GM13977 (cell line): ENCODE measurements around the gene CRYAB.

Experiments
- DNase-seq: peaks from one replicate; pipeline ENCODE4 v3.0.0; 2012; ENCODE audit warnings: low spot score
- CTCF ChIP-seq: IDR thresholded peaks from 2 replicates; pipeline ENCODE4 v1.5.1; 2012; ENCODE audit warnings: mild to moderate bottlenecking, control low read depth; ENCODE audit not compliant: insufficient read depth; ENCODE audit errors: extremely low read depth, missing control alignments
- in situ Hi-C: fragments of 300-500 bp; cut with MboI; formaldehyde crosslinking; loops from one replicate; pipeline ENCODE4 v1.12.0; 2022; ENCODE audit warnings: low sequenced_read_pairs, low pct_unique_long_range_greater_than_20kb, mixed read lengths, inconsistent platforms; ENCODE audit not compliant: unreplicated experiment

Gene CRYAB

DNA sequence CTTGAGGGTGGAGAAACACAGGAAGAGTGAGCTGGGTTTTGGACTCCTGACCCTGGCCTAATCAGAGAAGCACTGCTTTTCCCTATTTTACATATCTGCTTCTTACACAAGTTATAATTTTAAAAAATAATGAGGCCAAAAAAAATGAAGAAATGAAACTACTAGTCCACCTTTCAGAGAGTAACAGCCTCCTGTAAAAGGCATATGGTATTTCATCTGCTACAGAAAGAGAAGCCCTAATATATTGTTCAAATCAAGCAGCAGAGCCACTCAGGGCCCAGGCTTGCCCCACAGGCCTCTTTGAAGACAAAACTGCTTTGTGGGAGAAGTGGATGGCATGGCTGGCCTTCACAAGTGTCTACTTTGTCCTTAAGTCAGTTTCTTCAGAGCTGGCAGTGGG is 35.6 kb upstream of the CRYAB start:
- in situ Hi-C loops = no loop called here
- no peak for TF ChIP-seq CTCF
- no peak for DNase-seq

DNA sequence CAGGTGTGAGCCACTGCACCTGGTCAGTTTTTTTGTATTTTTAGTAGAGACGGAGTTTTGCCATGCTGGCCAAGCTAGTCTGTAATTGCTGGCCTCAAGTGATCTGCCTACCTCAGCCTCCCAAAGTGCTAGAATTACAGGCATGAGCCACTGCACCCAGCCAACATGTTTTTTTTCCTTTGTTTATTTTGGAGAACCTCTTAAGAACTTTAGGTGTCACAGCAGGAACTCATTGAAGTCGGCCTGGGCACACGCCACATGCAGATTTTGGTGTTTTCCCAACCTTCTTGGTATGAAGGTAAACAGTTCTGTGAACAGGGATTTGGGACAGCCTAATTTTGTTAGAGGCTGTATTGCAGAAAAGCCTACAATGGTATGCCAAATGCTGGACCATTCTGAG is 34.9 kb upstream of the CRYAB start:
- no peak for TF ChIP-seq CTCF
- in situ Hi-C loops = no loop called here
- no peak for DNase-seq

- no peak for DNase-seq
- no peak for TF ChIP-seq CTCF
- in situ Hi-C loops = no loop called here
These were observed 33.6 kb upstream of the CRYAB start for GRCh38 chr11:111945198-111945597.

DNA sequence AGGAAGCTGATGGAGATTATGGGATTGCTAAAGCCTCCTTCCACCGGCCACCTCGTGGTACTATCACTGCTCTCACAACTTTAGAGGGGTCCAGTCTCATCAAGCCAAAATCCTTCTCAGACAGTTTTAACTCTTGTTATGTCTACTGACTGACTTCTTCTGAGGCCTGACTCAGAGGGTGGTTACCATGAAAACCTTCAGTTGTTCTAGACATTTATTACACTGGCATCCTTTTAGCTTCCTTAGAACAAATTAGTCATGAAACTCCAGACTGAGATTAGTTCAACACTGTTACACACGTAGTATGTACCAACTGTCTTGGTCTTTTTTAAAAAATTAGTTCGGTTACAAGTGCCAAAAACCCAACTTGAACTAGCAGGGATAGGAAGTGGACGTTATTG is 33.1 kb upstream of the CRYAB start:
- DNase-seq = no peak
- no peak for TF ChIP-seq CTCF
- in situ Hi-C loops = no loop called here

DNA sequence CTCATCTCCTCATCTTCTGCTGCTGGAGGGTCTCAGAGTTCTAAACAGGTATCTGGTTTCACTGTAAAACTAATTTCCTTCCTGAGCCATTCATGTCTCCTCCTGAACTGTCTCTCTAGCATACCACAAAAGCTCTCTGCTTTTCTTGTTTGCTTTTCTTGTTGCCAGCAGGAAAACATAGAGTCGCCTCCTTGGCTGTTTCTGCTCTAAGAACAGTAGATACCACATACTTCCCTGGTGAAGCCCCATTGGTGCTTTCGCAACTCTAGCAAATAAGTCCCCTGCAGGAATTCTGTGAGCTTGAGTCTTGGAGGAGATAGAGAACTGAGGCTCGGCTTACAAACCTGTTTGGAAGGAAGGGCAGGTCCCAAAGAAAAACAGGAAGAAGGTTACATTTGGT is 32.6 kb upstream of the CRYAB start:
- DNase-seq = no peak
- no peak for TF ChIP-seq CTCF
- in situ Hi-C loops = no loop called here

GRCh38 chr11:111942829-111943228 is 31.3 kb upstream of the CRYAB start:
- in situ Hi-C loops = no loop called here
- TF ChIP-seq CTCF = no peak
- DNase-seq = no peak

GRCh38 chr11:111941963-111942362 is 30.4 kb upstream of the CRYAB start:
- DNase-seq = no peak

More at GRCh38 chr11:111941963-111942362, 30.4 kb upstream of the CRYAB start:
- in situ Hi-C loops = no loop called here
- no peak for TF ChIP-seq CTCF
